Keratinocyte (primary cell): ENCODE data around the gene GSTT4.
"Not testable (repeated sequence)": the region's sequence is repeated elsewhere in the genome, so short reads cannot be mapped to it uniquely, and the experiment has no call there.

Experiments
- CTCF ChIP-seq, 3 experiments: IDR thresholded peaks in 1 of 3; conservative IDR thresholded peaks in 1 of 3; optimal IDR thresholded peaks in 1 of 3; 2 replicates in 2 of 3; 3 replicates in 1 of 3; pipeline versions ENCODE3 to v1.5.1; 2011; ENCODE audit warnings: low read length in 3 of 3, mild to moderate bottlenecking in 3 of 3, moderate library complexity in 2 of 3, control low read depth in 1 of 3, inconsistent platforms in 1 of 3; ENCODE audit not compliant: insufficient read depth in 2 of 3; ENCODE audit errors: extremely low read depth in 1 of 3
- EZH2 ChIP-seq: IDR thresholded peaks from one replicate; pipeline ENCODE4 v1.6.1; 2012; ENCODE audit warnings: inconsistent platforms, mild to moderate bottlenecking, low read length, moderate library complexity

DNA sequence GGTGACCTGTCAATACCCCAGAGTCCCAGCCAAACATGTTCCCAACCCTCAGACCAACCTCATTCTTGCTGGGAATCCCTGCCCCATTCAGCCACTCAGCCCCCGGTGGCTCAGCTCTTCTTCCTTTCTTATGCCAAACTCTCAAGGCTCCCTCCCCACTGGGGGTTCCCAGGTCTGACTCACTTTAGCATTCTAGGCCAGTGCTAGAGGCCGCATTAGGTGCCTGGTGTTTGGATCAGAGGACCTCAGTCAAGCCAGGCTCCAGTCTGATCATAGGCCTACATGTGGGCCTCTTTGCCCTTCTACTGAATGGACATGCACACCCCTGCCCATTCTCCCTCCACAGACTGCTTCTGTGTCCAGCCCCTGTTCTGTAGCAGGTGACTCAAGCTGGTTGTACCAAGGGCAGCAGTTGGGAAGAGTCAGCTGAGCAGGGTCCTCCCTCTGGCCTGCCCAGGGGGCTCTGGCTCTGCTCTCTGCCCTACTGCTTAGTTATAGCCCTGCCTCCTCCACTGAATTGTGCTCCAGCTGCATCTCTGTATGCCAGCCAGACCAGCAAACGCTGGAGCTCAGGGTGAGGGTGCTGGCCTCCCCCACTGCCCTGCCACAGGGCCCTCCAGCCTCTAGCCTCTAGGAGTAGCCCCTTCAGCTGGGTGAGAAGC, 15.5 kb downstream of the GSTT4 start:
- TF ChIP-seq CTCF (optimal IDR thresholded peaks at IDR 0.05 in 1 of 3, IDR thresholded peaks at IDR 0.05 in 1 of 3, conservative IDR thresholded peaks at IDR 0.05 in 1 of 3; ENCODE audit: extremely low read depth in 1 of 3, insufficient read depth in 2 of 3, low read length in 3 of 3); EZH2: not testable (repeated sequence)
